IMR-90 (cell line): Measurements from ENCODE around the gene NTSR1. TPM values are rescaled to one million over a fixed set of nuclear protein-coding genes. Genes with fewer than 3 reads are reported as not detected.

ENCODE experiments used
- ATAC-seq: fragments of 200-7000 bp; cut with Tn5 transposase; 2 replicates; pipeline ENCODE4 v1.9.1; 2020; ENCODE audit warnings: low read depth, mild to moderate bottlenecking, moderate library complexity
- BruUV-seq: library from RNA; stranded (reverse); fragments of 400-500 nt; replicated peaks from 2 replicates; lab custom pipeline; 2021; lab: Mats Ljungman, UMichigan
- CTCF ChIA-PET: fragments of 300-600 bp; formaldehyde crosslinking; extraction: SDS; loops from one replicate; lab custom pipeline; 2021; ENCODE audit warnings: antibody characterized with exemption; lab: Yijun Ruan, JAX
- POLR2A ChIA-PET: fragments of 300-600 bp; sonication (Branson Sonifier 250); formaldehyde crosslinking; loops from one replicate; lab custom pipeline; 2022; ENCODE audit warnings: antibody characterized with exemption; ENCODE audit not compliant: unreplicated experiment; lab: Charles Lee
- DNase-seq: peaks from one replicate; pipeline ENCODE4 v3.0.0; 2013
- H2AFZ ChIP-seq: replicated peaks from 2 replicates; pipeline ENCODE3; 2013; ENCODE audit warnings: low read length, mild to moderate bottlenecking; ENCODE audit not compliant: poor library complexity
- H2AK5ac ChIP-seq: 2 replicates; pipeline ENCODE4 v1.6.1; 2013; ENCODE audit warnings: low read depth, low read length, inconsistent platforms
- H2AK9ac ChIP-seq: replicated peaks from 2 replicates; pipeline ENCODE3; 2013; ENCODE audit warnings: mild to moderate bottlenecking, low read depth, low read length, moderate library complexity; ENCODE audit not compliant: poor library complexity
- H2BK120ac ChIP-seq: 2 replicates; pipeline ENCODE4 v1.6.1; 2013; ENCODE audit warnings: low read depth, low read length, inconsistent platforms
- H2BK15ac ChIP-seq: 3 replicates; pipeline ENCODE4 v1.6.1; 2013; ENCODE audit warnings: low read depth, low read length, inconsistent platforms
- H2BK20ac ChIP-seq: 2 replicates; pipeline ENCODE4 v1.6.1; 2013; ENCODE audit warnings: low read depth, mild to moderate bottlenecking, inconsistent platforms, low read length, moderate library complexity
- H2BK5ac ChIP-seq: 2 replicates; pipeline ENCODE4 v1.6.1; 2013; ENCODE audit warnings: mild to moderate bottlenecking, low read depth, low read length, inconsistent platforms; ENCODE audit not compliant: poor library complexity, severe bottlenecking
- H3K14ac ChIP-seq: replicated peaks from 2 replicates; pipeline ENCODE4 v1.6.1; 2013; ENCODE audit warnings: low read depth, low read length, inconsistent platforms
- H3K18ac ChIP-seq: 2 replicates; pipeline ENCODE4 v1.6.1; 2013; ENCODE audit warnings: low read depth, low read length, control low read depth
- H3K23ac ChIP-seq: 2 replicates; pipeline ENCODE4 v1.6.1; 2013; ENCODE audit warnings: low read depth, low read length, inconsistent platforms
- H3K27ac ChIP-seq: 2 replicates; pipeline ENCODE4 v1.5.1; 2013; ENCODE audit warnings: mild to moderate bottlenecking, control low read depth, low read length; ENCODE audit not compliant: insufficient read depth
- H3K27me3 ChIP-seq: 2 replicates; pipeline ENCODE4 v1.6.1; 2013; ENCODE audit warnings: low read length; ENCODE audit not compliant: control insufficient read depth, insufficient read depth
- H3K36me3 ChIP-seq: 2 replicates; pipeline ENCODE4 v1.6.1; 2013; ENCODE audit warnings: low read length, mixed read lengths; ENCODE audit not compliant: control insufficient read depth, insufficient read depth
- H3K4ac ChIP-seq: 2 replicates; pipeline ENCODE4 v1.6.1; 2013; ENCODE audit warnings: low read depth, low read length, inconsistent platforms
- H3K4me1 ChIP-seq: 2 replicates; pipeline ENCODE4 v1.6.1; 2013; ENCODE audit warnings: low read length, mixed read lengths; ENCODE audit not compliant: control insufficient read depth, insufficient read depth
- H3K4me2 ChIP-seq: 2 replicates; pipeline ENCODE4 v1.6.1; 2013; ENCODE audit warnings: low read depth, mild to moderate bottlenecking, control low read depth, low read length, moderate library complexity
- H3K4me3 ChIP-seq: 2 replicates; pipeline ENCODE4 v1.5.1; 2013; ENCODE audit warnings: low read depth, mild to moderate bottlenecking, control low read depth, low read length, moderate library complexity; ENCODE audit not compliant: insufficient read depth
- H3K56ac ChIP-seq: 2 replicates; pipeline ENCODE4 v1.6.1; 2013; ENCODE audit warnings: low read length, inconsistent platforms; ENCODE audit not compliant: insufficient read depth; ENCODE audit errors: extremely low read depth
- H3K79me1 ChIP-seq, 2 experiments: 2 replicates each; pipeline ENCODE4 v1.6.1; 2013; ENCODE audit warnings: low read length in 2 of 2, inconsistent platforms in 1 of 2, low read depth in 1 of 2
- H3K9ac ChIP-seq: 2 replicates; pipeline ENCODE4 v1.6.1; 2013; ENCODE audit warnings: low read depth, low read length, control low read depth
- H3K9me1 ChIP-seq: 2 replicates; pipeline ENCODE4 v1.6.1; 2013; ENCODE audit warnings: low read length, inconsistent platforms; ENCODE audit not compliant: insufficient read depth
- H3K9me3 ChIP-seq: 2 replicates; pipeline ENCODE4 v1.6.1; 2013; ENCODE audit warnings: low read length; ENCODE audit not compliant: control insufficient read depth, insufficient read depth
- H4K20me1 ChIP-seq: 2 replicates; pipeline ENCODE4 v1.6.1; 2013; ENCODE audit warnings: low read length, inconsistent platforms; ENCODE audit not compliant: insufficient read depth
- H4K5ac ChIP-seq: 2 replicates; pipeline ENCODE4 v1.6.1; 2013; ENCODE audit warnings: mild to moderate bottlenecking, low read depth, low read length, control low read depth
- H4K8ac ChIP-seq, 2 experiments: 2 replicates each; pipeline ENCODE4 v1.6.1; 2013; ENCODE audit warnings: low read depth in 2 of 2, low read length in 2 of 2, control low read depth in 1 of 2, inconsistent platforms in 1 of 2
- H4K91ac ChIP-seq: 2 replicates; pipeline ENCODE4 v1.6.1; 2013; ENCODE audit warnings: low read depth, low read length, inconsistent platforms; ENCODE audit not compliant: insufficient read depth
- BHLHE40 ChIP-seq: fragments of 150-350 bp; IDR thresholded peaks from 2 replicates; pipeline ENCODE4 v1.6.1; 2016; ENCODE audit warnings: mild to moderate bottlenecking, low read depth, low read length
- CEBPB ChIP-seq: IDR thresholded peaks from 2 replicates; pipeline ENCODE4 v1.6.1; 2012; ENCODE audit warnings: low read depth, low read length, improper control_type of control experiment
- CHD1 ChIP-seq: IDR thresholded peaks from 2 replicates; pipeline ENCODE4 v1.6.1; 2012; ENCODE audit warnings: low read depth, low read length, improper control_type of control experiment
- CTCF ChIP-seq: conservative IDR thresholded peaks from 2 replicates; pipeline ENCODE4 v1.5.1; 2012; ENCODE audit warnings: mild to moderate bottlenecking, low read depth, low read length, improper control_type of control experiment
- ELK1 ChIP-seq: fragments of 150-350 bp; IDR thresholded peaks from 2 replicates; pipeline ENCODE4 v1.6.1; 2016; ENCODE audit warnings: low read depth, mild to moderate bottlenecking, low read length, moderate library complexity, borderline replicate concordance
- MAFK ChIP-seq: IDR thresholded peaks from 2 replicates; pipeline ENCODE4 v1.6.1; 2012; ENCODE audit warnings: low read depth, low read length, improper control_type of control experiment
- MAZ ChIP-seq: IDR thresholded peaks from 2 replicates; pipeline ENCODE4 v1.6.1; 2012; ENCODE audit warnings: low read depth, mild to moderate bottlenecking, low read length, improper control_type of control experiment, moderate library complexity, borderline replicate concordance
- MXI1 ChIP-seq: IDR thresholded peaks from 2 replicates; pipeline ENCODE4 v1.6.1; 2012; ENCODE audit warnings: low read depth, mild to moderate bottlenecking, low read length, moderate library complexity, borderline replicate concordance
- POLR2A ChIP-seq: IDR thresholded peaks from 2 replicates; pipeline ENCODE4 v1.6.1; 2012; ENCODE audit warnings: mild to moderate bottlenecking, low read depth, low read length
- RAD21 ChIP-seq: IDR thresholded peaks from 2 replicates; pipeline ENCODE4 v1.6.1; 2012; ENCODE audit warnings: low read length, improper control_type of control experiment
- RCOR1 ChIP-seq: IDR thresholded peaks from 2 replicates; pipeline ENCODE4 v1.6.1; 2012; ENCODE audit warnings: mild to moderate bottlenecking, low read length, improper control_type of control experiment; ENCODE audit not compliant: insufficient replicate concordance
- RFX5 ChIP-seq: IDR thresholded peaks from 2 replicates; pipeline ENCODE4 v1.8.0; 2012; ENCODE audit warnings: low read depth, mild to moderate bottlenecking, low read length, moderate library complexity
- USF2 ChIP-seq: fragments of 150-350 bp; IDR thresholded peaks from 2 replicates; pipeline ENCODE4 v1.6.1; 2017; ENCODE audit warnings: mild to moderate bottlenecking, antibody characterized with exemption, low read length, low read depth
- WGBS, 2 experiments: methylation state at CpG; one replicate each; pipeline versions ENCODE4 v1.1.5 to v1.1.7; 2013; ENCODE audit warnings: missing lambda C conversion rate in 2 of 2; ENCODE audit not compliant: insufficient read length in 1 of 2; ENCODE audit errors: extremely low coverage in 2 of 2; 5-methylcytosine and 5-hydroxymethylcytosine counted together
- dilution Hi-C: fragments of 300-500 bp; cut with HindIII; formaldehyde crosslinking; loops from one replicate; pipeline ENCODE4 v1.14.3; 2018; ENCODE audit warnings: low sequenced_read_pairs; ENCODE audit not compliant: unreplicated experiment
- in situ Hi-C: fragments of 300-500 bp; cut with MboI; formaldehyde crosslinking; loops from 3 replicates; pipeline ENCODE4 v1.14.3; 2019; ENCODE audit warnings: low sequenced_read_pairs, inconsistent platforms, mixed read lengths
- intact Hi-C: fragments of 100-400 bp; cut with micrococcal nuclease; formaldehyde crosslinking; loops from 2 replicates; pipeline ENCODE4 v1.10.0; 2022
- polyA plus RNA-seq, 3 experiments: library from polyadenylated mRNA; depleted of rRNA; stranded (reverse); fragments of >200 nt; gene quantifications; 2 replicates each; pipeline ENCODE4 v1.2.3, GENCODE V29; 2012; ENCODE audit warnings: low replicate concordance in 1 of 3
- total RNA-seq: library from RNA; depleted of rRNA; stranded (reverse); fragments of >200 nt; gene quantifications from 2 replicates; pipeline ENCODE4 v1.2.3, GENCODE V29; 2012

Gene NTSR1
- total and polyA plus RNA-seq, 2 of the 4 experiments (the other 2 are of a cell fraction) = 0.54 to 1.8 TPM

- no peaks in the 10 kb centered on the region for H3K79me1 ChIP-seq
- H4K20me1 ChIP-seq = no peaks in the 10 kb centered on the region
- no peak overlapping the region for H3K56ac ChIP-seq
- no peak overlapping the region for H3K27ac ChIP-seq
- no peak overlapping the region for H2BK15ac ChIP-seq
- no peaks in the 10 kb centered on the region for H3K9me3 ChIP-seq
- H3K18ac ChIP-seq = no peak overlapping the region
- 86% methylated on average over 8 of the region's 9 CpGs; no CpG with 5 or more reads in 1 of the 2 experiments for WGBS, 2 experiments
- TF ChIP-seq RFX5 (no peak), RCOR1 (no peak), MXI1 (no peak), MAFK (no peak), CEBPB (no peak), POLR2A (no peak), CTCF (no peak), CHD1 (no peak), USF2 (no peak), RAD21 (no peak), BHLHE40 (no peak), ELK1 (no peak), MAZ (no peak)
- no peak overlapping the region for H2AFZ ChIP-seq
- ATAC-seq = no peak
- CTCF ChIA-PET = no interaction called here
- H2AK5ac ChIP-seq = no peak overlapping the region
- peaks cover 2% of the 10 kb centered on the region; the same call in 1 of the 2 replicates for H3K27me3 ChIP-seq
- H4K8ac ChIP-seq = no peak overlapping the region
- no peak overlapping the region for H4K5ac ChIP-seq
- dilution Hi-C loops = no loop called here
- POLR2A ChIA-PET = no interaction called here
- H2BK120ac ChIP-seq = no peak overlapping the region
- H4K91ac ChIP-seq = no peak overlapping the region
- DNase-seq = no peak
- H2AK9ac ChIP-seq = no peak overlapping the region
- intact Hi-C loops = no loop called here
- no peak overlapping the region for H3K9ac ChIP-seq
- in situ Hi-C loops = no loop called here
- no peak overlapping the region for H3K14ac ChIP-seq
- H3K9me1 ChIP-seq = no peaks in the 10 kb centered on the region; the same call in 1 of the 2 replicates
- peaks cover 3% of the 10 kb centered on the region; the same call in 1 of the 2 replicates for H3K4me1 ChIP-seq
- BruUV-seq = no TSS peak
- H3K4me3 ChIP-seq = no peak overlapping the region
- H3K4ac ChIP-seq = no peak overlapping the region
- H3K36me3 ChIP-seq = no peaks in the 10 kb centered on the region
- no peak overlapping the region for H2BK20ac ChIP-seq
- no peak overlapping the region for H3K4me2 ChIP-seq
- H2BK5ac ChIP-seq = no peak overlapping the region
- H3K23ac ChIP-seq = no peak overlapping the region
Measured at GRCh38 chr20:62778058-62778457, 69.4 kb downstream of the NTSR1 start.
